Fibroblast of skin of scalp (primary cell): ENCODE data around the gene EVC.
A peak's percentile ranks its signal among the peaks of the same experiment; 100 is the strongest.
"Not testable (repeated sequence)": the region's sequence is repeated elsewhere in the genome, so short reads cannot be mapped to it uniquely, and the experiment has no call there.

Experiments
- DNase-seq: peaks from one replicate; pipeline ENCODE4 v3.0.0-alpha.2; 2013

Gene EVC

GRCh38 chr4:5789141-5789540, 78.1 kb downstream of the EVC start:
- DNase-seq = no peak

- no peak for DNase-seq
These were observed 79.5 kb downstream of the EVC start for GRCh38 chr4:5790546-5790857.

- no peak for DNase-seq
These were observed 80.7 kb downstream of the EVC start for GRCh38 chr4:5791654-5792053.

GRCh38 chr4:5793514-5793913, 82.5 kb downstream of the EVC start:
- no peak for DNase-seq

- no peak for DNase-seq
These were observed 84.6 kb downstream of the EVC start for GRCh38 chr4:5795580-5795979.

GRCh38 chr4:5796976-5797375, 86.0 kb downstream of the EVC start:
- no peak for DNase-seq

- no peak for DNase-seq
These were observed 86.9 kb downstream of the EVC start for GRCh38 chr4:5797866-5798265.

GRCh38 chr4:5798462-5798861, 87.5 kb downstream of the EVC start:
- DNase-seq = peak; percentile 24

- no peak for DNase-seq
These were observed 87.9 kb downstream of the EVC start for GRCh38 chr4:5798946-5799345.

- no peak for DNase-seq
These were observed 88.4 kb downstream of the EVC start for GRCh38 chr4:5799406-5799805.

GRCh38 chr4:5800496-5800895, 89.5 kb downstream of the EVC start:
- DNase-seq = no peak

GRCh38 chr4:5801696-5802095, 90.7 kb downstream of the EVC start:
- DNase-seq = no peak

- no peak for DNase-seq
These were observed 91.6 kb downstream of the EVC start for GRCh38 chr4:5802565-5802964.

GRCh38 chr4:5804656-5805055, 93.7 kb downstream of the EVC start:
- no peak for DNase-seq

GRCh38 chr4:5805270-5805669, 94.3 kb downstream of the EVC start:
- no peak for DNase-seq

- no peak for DNase-seq
These were observed 97.2 kb downstream of the EVC start for GRCh38 chr4:5808081-5808741.

- DNase-seq = no peak
These were observed 98.3 kb downstream of the EVC start for GRCh38 chr4:5809216-5809776.

- DNase-seq = no peak
These were observed 99.2 kb downstream of the EVC start for GRCh38 chr4:5810151-5810550.

- no peak for DNase-seq
These were observed 99.9 kb downstream of the EVC start for GRCh38 chr4:5810770-5811430.

GRCh38 chr4:5812057-5812456, 101.1 kb downstream of the EVC start:
- not testable (repeated sequence) for DNase-seq

GRCh38 chr4:5812506-5813229, 101.7 kb downstream of the EVC start:
- peak; percentile 75 for DNase-seq

GRCh38 chr4:5813882-5814255, 102.9 kb downstream of the EVC start:
- no peak for DNase-seq

GRCh38 chr4:5814421-5814820, 103.4 kb downstream of the EVC start:
- DNase-seq = no peak

- DNase-seq = no peak
These were observed 104.6 kb downstream of the EVC start for GRCh38 chr4:5815641-5816040.
